Fibroblast of lung (primary cell): Measurements from ENCODE around the gene HCN2.
"Not testable (repeated sequence)": the region's sequence is repeated elsewhere in the genome, so short reads cannot be mapped to it uniquely, and the experiment has no call there.

Source experiments
- EZH2 ChIP-seq: IDR thresholded peaks from 2 replicates; pipeline ENCODE4 v1.5.1; 2012; ENCODE audit warnings: low read length, control low read depth, mild to moderate bottlenecking; ENCODE audit errors: missing control alignments
- TF ChIP-seq, protein P1 (sequence below), 2 donors: IDR thresholded peaks in 1 of 2; conservative IDR thresholded peaks in 1 of 2; 1 replicate in 1 of 2; 2 replicates in 1 of 2; pipeline ENCODE4 v1.5.1; 2011 to 2012; ENCODE audit warnings: low read length in 2 of 2, control low read depth in 1 of 2, inconsistent platforms in 1 of 2, low read depth in 1 of 2, mild to moderate bottlenecking in 1 of 2

DNA sequence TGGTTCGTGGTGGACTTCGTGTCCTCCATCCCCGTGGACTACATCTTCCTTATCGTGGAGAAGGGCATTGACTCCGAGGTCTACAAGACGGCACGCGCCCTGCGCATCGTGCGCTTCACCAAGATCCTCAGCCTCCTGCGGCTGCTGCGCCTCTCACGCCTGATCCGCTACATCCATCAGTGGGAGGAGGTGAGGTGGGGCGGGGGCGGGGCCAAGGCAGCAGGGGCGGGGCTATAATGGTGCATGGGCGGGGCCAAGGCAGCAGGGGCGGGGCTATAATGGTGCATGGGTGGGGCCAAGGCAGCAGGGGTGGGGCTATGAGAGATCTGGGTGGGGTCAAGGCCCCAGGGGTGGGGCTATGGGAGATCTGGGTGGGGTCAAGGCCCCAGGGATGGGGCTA is 14.1 kb downstream of the HCN2 start:
- TF ChIP-seq, protein P1, sequence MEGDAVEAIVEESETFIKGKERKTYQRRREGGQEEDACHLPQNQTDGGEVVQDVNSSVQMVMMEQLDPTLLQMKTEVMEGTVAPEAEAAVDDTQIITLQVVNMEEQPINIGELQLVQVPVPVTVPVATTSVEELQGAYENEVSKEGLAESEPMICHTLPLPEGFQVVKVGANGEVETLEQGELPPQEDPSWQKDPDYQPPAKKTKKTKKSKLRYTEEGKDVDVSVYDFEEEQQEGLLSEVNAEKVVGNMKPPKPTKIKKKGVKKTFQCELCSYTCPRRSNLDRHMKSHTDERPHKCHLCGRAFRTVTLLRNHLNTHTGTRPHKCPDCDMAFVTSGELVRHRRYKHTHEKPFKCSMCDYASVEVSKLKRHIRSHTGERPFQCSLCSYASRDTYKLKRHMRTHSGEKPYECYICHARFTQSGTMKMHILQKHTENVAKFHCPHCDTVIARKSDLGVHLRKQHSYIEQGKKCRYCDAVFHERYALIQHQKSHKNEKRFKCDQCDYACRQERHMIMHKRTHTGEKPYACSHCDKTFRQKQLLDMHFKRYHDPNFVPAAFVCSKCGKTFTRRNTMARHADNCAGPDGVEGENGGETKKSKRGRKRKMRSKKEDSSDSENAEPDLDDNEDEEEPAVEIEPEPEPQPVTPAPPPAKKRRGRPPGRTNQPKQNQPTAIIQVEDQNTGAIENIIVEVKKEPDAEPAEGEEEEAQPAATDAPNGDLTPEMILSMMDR (conservative IDR thresholded peaks at IDR 0.05 in 1 of 2, IDR thresholded peaks at IDR 0.05 in 1 of 2; ENCODE audit: low read depth in 1 of 2, low read length in 2 of 2), result not testable (repeated sequence)
- not testable (repeated sequence) for TF ChIP-seq EZH2
